Measurements from ENCODE around the gene SOCS3.

Gene SOCS3

DNA sequence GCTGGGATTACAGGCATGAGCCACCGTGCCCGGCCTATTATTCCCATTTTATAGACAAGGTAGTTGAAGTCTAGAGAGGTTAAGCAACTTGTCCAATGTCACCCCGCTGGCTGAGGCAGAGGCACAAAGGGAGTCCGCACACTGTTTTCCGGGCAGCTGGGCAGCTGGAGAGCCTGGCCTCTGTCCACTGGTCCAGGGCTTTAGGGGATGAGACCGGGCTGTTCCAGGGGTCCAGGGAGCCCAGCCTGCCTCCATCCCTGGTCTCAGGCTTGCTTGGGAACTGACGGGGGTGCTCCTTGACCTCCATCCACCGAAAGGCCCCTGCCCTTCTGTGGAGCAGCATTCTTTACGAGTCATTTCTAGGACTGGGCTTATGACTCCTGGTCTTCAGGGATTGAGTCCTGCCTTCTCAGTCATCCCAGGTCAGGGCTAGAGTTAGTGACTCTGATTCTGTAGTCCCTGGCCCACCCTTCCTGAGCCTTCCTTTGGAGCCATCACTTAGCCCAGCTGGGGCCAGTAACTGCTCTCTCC is 37.5 kb downstream of the SOCS3 start:
- Histone ChIP-seq H3K4me3 (ENCODE audit: low read length in 2 of 2) (no peak overlapping the region), H3K27ac (ENCODE audit: low read depth in 2 of 2, low read length in 2 of 2) (peak overlapping the region; percentile 56 to 88), H3K4me1 (ENCODE audit: control insufficient read depth in 2 of 2, insufficient read depth in 2 of 2, low read length in 2 of 2) (peaks cover 20 to 30% of the 10 kb centered on the region in 2 donors), H3K27me3 (ENCODE audit: control insufficient read depth in 2 of 2, insufficient read depth in 2 of 2, low read length in 2 of 2) (no peaks in the 10 kb centered on the region), H3K36me3 (ENCODE audit: control insufficient read depth in 2 of 2, insufficient read depth in 2 of 2, low read length in 2 of 2) (no peaks in the 10 kb centered on the region), H3K9ac (ENCODE audit: low read depth in 1 of 2, low read length in 2 of 2) (no peak overlapping the region), H3K9me3 (ENCODE audit: control insufficient read depth in 2 of 2, low read length in 2 of 2) (no peaks in the 10 kb centered on the region)

GRCh38 chr17:78318843-78319242 is 41.0 kb downstream of the SOCS3 start:
- Histone ChIP-seq H3K4me1 (ENCODE audit: control insufficient read depth in 2 of 2, insufficient read depth in 2 of 2, low read length in 2 of 2) (peaks cover 41 to 55% of the 10 kb centered on the region in 2 donors), H3K9me3 (ENCODE audit: control insufficient read depth in 2 of 2, low read length in 2 of 2) (no peaks in the 10 kb centered on the region), H3K4me3 (ENCODE audit: low read length in 2 of 2) (no peak overlapping the region), H3K9ac (ENCODE audit: low read depth in 1 of 2, low read length in 2 of 2) (no peak overlapping the region), H3K27me3 (ENCODE audit: control insufficient read depth in 2 of 2, insufficient read depth in 2 of 2, low read length in 2 of 2) (no peaks in the 10 kb centered on the region), H3K36me3 (ENCODE audit: control insufficient read depth in 2 of 2, insufficient read depth in 2 of 2, low read length in 2 of 2) (no peaks in the 10 kb centered on the region), H3K27ac (ENCODE audit: low read depth in 2 of 2, low read length in 2 of 2) (no peak overlapping the region)

DNA sequence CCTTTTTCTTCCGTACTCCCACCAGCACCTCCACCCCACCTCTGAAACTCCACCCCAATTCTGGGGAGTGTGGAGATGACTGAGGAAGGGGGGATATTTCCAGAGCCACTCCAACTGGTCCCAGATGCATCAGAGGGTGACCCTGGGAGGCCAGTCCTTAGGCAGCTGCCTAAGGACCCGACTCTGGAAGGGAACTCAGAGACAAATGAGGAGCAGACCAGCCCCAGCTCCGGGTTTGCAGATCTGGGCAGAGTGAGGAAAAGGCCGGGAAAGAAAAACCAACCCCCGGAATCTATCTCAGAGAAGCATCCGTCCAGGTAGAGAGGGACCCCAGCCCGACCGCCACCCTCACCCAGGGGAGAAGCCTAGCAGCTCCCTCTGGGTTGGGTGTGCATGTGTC is 41.5 kb downstream of the SOCS3 start:
- H3K4me3 ChIP-seq (ENCODE audit: low read length in 2 of 2), result no peak overlapping the region
- no peaks in the 10 kb centered on the region for H3K36me3 ChIP-seq (ENCODE audit: control insufficient read depth in 2 of 2, insufficient read depth in 2 of 2, low read length in 2 of 2)
- peak overlapping the region in 1 of 2 donors; percentile 46 for H3K9ac ChIP-seq (ENCODE audit: low read depth in 1 of 2, low read length in 2 of 2)
- no peaks in the 10 kb centered on the region for H3K27me3 ChIP-seq (ENCODE audit: control insufficient read depth in 2 of 2, insufficient read depth in 2 of 2, low read length in 2 of 2)
- H3K27ac ChIP-seq (ENCODE audit: low read depth in 2 of 2, low read length in 2 of 2), result peak overlapping the region; percentile 91 to 96
- H3K9me3 ChIP-seq (ENCODE audit: control insufficient read depth in 2 of 2, low read length in 2 of 2), result no peaks in the 10 kb centered on the region
- H3K4me1 ChIP-seq (ENCODE audit: control insufficient read depth in 2 of 2, insufficient read depth in 2 of 2, low read length in 2 of 2), result peaks cover 42 to 58% of the 10 kb centered on the region in 2 donors

DNA sequence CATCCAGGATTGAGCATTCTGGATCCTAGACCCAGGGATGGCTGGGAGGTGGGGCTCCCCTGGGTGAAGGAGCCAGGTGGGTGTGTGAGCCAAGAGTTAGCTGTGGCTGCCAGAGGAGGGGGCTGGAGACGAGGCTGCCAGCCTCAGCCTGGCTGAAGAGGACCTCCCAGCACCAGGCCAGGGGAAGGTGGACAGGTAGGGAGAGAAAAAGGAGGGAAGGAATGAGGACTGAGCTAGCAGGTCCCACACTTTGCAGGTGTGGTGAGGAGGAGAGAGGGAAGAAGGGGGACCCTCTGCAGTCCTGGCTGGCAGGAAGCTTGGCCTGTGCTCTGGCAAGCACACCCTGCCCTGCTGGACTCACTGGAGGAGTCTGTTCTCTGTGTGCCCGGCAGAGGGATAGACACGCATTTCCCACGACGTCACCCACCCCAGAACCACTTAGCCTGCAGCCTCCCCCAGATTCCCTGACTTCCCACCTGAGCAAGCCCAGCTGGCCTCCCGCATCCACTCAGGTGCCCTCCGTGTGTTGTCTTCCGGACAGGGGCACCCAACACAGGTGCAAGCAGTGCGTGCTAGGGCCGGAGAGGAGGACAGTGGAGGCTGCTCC is 42.0 kb downstream of the SOCS3 start:
- Histone ChIP-seq H3K4me1 (ENCODE audit: control insufficient read depth in 2 of 2, insufficient read depth in 2 of 2, low read length in 2 of 2) (peaks cover 42 to 53% of the 10 kb centered on the region in 2 donors), H3K4me3 (ENCODE audit: low read length in 2 of 2) (peak overlapping the region in 1 of 2 donors; percentile 5), H3K9me3 (ENCODE audit: control insufficient read depth in 2 of 2, low read length in 2 of 2) (no peaks in the 10 kb centered on the region), H3K9ac (ENCODE audit: low read depth in 1 of 2, low read length in 2 of 2) (peak overlapping the region; percentile 46 to 47), H3K27ac (ENCODE audit: low read depth in 2 of 2, low read length in 2 of 2) (peak overlapping the region; percentile 91 to 96), H3K27me3 (ENCODE audit: control insufficient read depth in 2 of 2, insufficient read depth in 2 of 2, low read length in 2 of 2) (no peaks in the 10 kb centered on the region), H3K36me3 (ENCODE audit: control insufficient read depth in 2 of 2, insufficient read depth in 2 of 2, low read length in 2 of 2) (no peaks in the 10 kb centered on the region)

DNA sequence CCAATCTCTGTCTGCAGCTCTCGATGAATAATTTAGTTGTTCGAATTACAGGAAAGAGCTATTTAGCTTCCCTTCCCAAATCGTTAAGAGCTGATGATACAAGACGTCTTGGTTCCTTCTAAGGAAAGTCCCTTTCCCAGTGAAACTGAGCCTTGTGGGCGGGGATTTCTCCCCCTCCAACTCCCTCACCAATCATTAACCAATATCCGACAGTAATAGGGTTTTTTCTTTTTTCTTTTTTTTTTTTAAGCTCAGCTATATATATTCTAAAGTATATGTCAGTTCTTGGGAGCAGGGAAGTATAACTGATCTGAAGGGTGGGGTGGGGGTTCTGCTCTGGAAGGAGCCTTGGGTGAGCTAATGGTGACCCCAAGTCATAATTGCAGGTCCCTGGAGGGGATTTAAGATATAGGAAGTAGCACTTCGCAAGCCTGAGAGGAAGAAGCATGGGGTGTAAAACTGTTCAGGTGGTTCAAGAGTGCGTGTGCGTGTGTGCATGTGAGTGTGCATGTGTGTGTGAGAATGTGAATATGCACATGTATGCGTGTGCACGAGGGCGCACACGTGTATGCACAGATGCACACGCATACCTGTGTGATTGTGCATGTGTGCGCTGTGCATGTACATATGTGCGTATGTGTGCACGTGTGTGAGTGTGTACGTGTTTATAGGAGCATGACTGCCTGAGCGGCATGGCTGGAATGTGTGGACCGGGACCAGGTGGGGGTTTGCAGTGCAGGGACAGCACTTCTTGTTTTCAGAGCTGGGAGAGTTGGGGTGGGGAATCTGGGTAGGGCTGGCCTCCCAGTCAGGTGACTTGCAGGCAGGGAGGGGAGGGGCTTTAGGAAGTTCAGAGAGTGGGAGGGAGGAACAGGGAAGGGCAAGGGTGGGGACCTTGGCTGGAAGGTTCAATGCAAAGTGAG is 42.7 kb downstream of the SOCS3 start:
- H3K27me3 ChIP-seq (ENCODE audit: control insufficient read depth in 2 of 2, insufficient read depth in 2 of 2, low read length in 2 of 2), result no peaks in the 10 kb centered on the region
- peak overlapping the region; percentile 77 for H3K9ac ChIP-seq (ENCODE audit: low read depth in 1 of 2, low read length in 2 of 2)
- peak overlapping the region; percentile 91 to 96 for H3K27ac ChIP-seq (ENCODE audit: low read depth in 2 of 2, low read length in 2 of 2)
- H3K4me1 ChIP-seq (ENCODE audit: control insufficient read depth in 2 of 2, insufficient read depth in 2 of 2, low read length in 2 of 2), result peaks cover 40 to 52% of the 10 kb centered on the region in 2 donors
- peak overlapping the region; percentile 4 to 58 for H3K4me3 ChIP-seq (ENCODE audit: low read length in 2 of 2)
- H3K36me3 ChIP-seq (ENCODE audit: control insufficient read depth in 2 of 2, insufficient read depth in 2 of 2, low read length in 2 of 2), result no peaks in the 10 kb centered on the region
- no peaks in the 10 kb centered on the region for H3K9me3 ChIP-seq (ENCODE audit: control insufficient read depth in 2 of 2, low read length in 2 of 2)

GRCh38 chr17:78316115-78316866 is 43.6 kb downstream of the SOCS3 start:
- H3K27ac ChIP-seq (ENCODE audit: low read depth in 2 of 2, low read length in 2 of 2), result peak overlapping the region; percentile 91 to 96
- no peaks in the 10 kb centered on the region for H3K9me3 ChIP-seq (ENCODE audit: control insufficient read depth in 2 of 2, low read length in 2 of 2)
- peaks cover 40 to 52% of the 10 kb centered on the region in 2 donors for H3K4me1 ChIP-seq (ENCODE audit: control insufficient read depth in 2 of 2, insufficient read depth in 2 of 2, low read length in 2 of 2)
- no peaks in the 10 kb centered on the region for H3K36me3 ChIP-seq (ENCODE audit: control insufficient read depth in 2 of 2, insufficient read depth in 2 of 2, low read length in 2 of 2)
- H3K4me3 ChIP-seq (ENCODE audit: low read length in 2 of 2), result peak overlapping the region; percentile 32 to 36
- no peaks in the 10 kb centered on the region for H3K27me3 ChIP-seq (ENCODE audit: control insufficient read depth in 2 of 2, insufficient read depth in 2 of 2, low read length in 2 of 2)
- H3K9ac ChIP-seq (ENCODE audit: low read depth in 1 of 2, low read length in 2 of 2), result peak overlapping the region; percentile 77

- H3K36me3 ChIP-seq (ENCODE audit: control insufficient read depth in 2 of 2, insufficient read depth in 2 of 2, low read length in 2 of 2), result no peaks in the 10 kb centered on the region
- H3K9ac ChIP-seq (ENCODE audit: low read depth in 1 of 2, low read length in 2 of 2), result peak overlapping the region; percentile 77
- peaks cover 40 to 52% of the 10 kb centered on the region in 2 donors for H3K4me1 ChIP-seq (ENCODE audit: control insufficient read depth in 2 of 2, insufficient read depth in 2 of 2, low read length in 2 of 2)
- H3K9me3 ChIP-seq (ENCODE audit: control insufficient read depth in 2 of 2, low read length in 2 of 2), result no peaks in the 10 kb centered on the region
- H3K27me3 ChIP-seq (ENCODE audit: control insufficient read depth in 2 of 2, insufficient read depth in 2 of 2, low read length in 2 of 2), result no peaks in the 10 kb centered on the region
- H3K27ac ChIP-seq (ENCODE audit: low read depth in 2 of 2, low read length in 2 of 2), result peak overlapping the region; percentile 91 to 96
- H3K4me3 ChIP-seq (ENCODE audit: low read length in 2 of 2), result peak overlapping the region; percentile 32 to 36
Measured at GRCh38 chr17:78315355-78316114, 44.3 kb downstream of the SOCS3 start.

GRCh38 chr17:78314683-78315354 is 45.1 kb downstream of the SOCS3 start:
- H3K36me3 ChIP-seq (ENCODE audit: control insufficient read depth in 2 of 2, insufficient read depth in 2 of 2, low read length in 2 of 2), result no peaks in the 10 kb centered on the region
- no peaks in the 10 kb centered on the region for H3K27me3 ChIP-seq (ENCODE audit: control insufficient read depth in 2 of 2, insufficient read depth in 2 of 2, low read length in 2 of 2)
- peak overlapping the region; percentile 47 to 77 for H3K9ac ChIP-seq (ENCODE audit: low read depth in 1 of 2, low read length in 2 of 2)
- H3K4me1 ChIP-seq (ENCODE audit: control insufficient read depth in 2 of 2, insufficient read depth in 2 of 2, low read length in 2 of 2), result peaks cover 40 to 52% of the 10 kb centered on the region in 2 donors
- H3K27ac ChIP-seq (ENCODE audit: low read depth in 2 of 2, low read length in 2 of 2), result peak overlapping the region; percentile 91 to 96
- no peak overlapping the region for H3K4me3 ChIP-seq (ENCODE audit: low read length in 2 of 2)
- no peaks in the 10 kb centered on the region for H3K9me3 ChIP-seq (ENCODE audit: control insufficient read depth in 2 of 2, low read length in 2 of 2)

All from mucosa of rectum (tissue), 2 donors.